GM21576 (cell line): ENCODE measurements around the gene KPNA3.
"Not testable (repeated sequence)": the region's sequence is repeated elsewhere in the genome, so short reads cannot be mapped to it uniquely, and the experiment has no call there.

ENCODE experiments used
- ATAC-seq: cut with Tn5 transposase; IDR thresholded peaks from one replicate; pipeline ENCODE4 v1.9.1; 2021; ENCODE audit warnings: mild to moderate bottlenecking, moderate library complexity; ENCODE audit not compliant: unreplicated experiment

Gene KPNA3

DNA sequence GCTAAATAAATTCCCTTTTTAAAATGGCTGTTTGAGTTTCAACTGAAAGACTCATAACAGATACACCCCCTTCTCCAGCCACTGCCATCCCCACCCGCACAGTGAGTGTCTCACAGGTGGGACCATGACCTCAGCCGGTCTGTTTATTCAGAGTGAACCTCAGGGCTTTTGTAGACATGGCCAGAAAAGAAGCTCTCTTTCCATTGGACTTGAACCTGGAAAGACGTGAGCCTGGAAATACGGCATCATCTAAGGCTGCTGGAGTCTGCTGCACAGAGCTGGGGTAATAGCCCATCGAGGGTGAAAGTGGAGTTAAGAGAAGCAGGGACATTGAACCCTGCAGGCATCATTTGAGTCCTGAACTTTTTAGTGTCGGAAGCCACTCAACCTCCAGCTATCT, 15.2 kb upstream of the KPNA3 start:
- ATAC-seq = no peak

DNA sequence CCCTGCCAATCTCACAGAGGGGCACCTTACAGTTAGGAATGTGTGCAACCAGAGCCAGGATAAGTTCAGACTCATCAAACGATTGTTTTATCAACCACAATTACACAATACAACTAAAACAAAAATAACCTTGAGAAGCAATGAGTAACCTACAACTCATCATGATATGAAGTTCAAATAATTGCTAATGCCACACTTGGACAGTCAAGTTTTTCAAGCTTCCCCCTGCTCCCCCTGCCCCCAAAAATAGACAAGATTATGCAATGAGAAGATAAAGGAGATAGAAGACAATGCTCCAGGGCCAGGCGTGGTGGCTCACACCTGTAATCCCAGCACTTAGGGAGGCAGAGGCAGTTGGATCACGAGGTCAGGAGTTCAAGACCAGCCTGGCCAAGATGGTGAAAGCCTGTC, 13.6 kb upstream of the KPNA3 start:
- no peak for ATAC-seq

DNA sequence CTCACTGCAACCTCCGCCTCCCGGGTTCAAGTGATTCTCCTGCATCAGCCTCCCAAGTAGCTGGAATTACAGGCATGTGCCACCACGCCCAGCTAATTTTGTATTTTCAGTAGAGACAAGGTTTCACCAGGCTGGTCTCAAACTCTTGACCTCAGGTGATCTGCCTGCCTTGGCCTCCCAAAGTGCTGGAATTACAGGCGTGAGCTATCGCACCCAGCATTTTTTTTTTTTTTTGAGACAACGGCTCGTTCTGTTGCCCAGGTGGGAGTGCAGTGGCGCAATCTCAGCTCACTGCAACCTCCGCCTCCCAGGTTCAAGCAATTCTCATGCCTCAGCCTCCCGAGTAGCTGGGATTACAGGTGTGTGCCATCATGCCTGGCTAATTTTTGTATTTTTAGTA, 10.6 kb upstream of the KPNA3 start:
- not testable (repeated sequence) for ATAC-seq

DNA sequence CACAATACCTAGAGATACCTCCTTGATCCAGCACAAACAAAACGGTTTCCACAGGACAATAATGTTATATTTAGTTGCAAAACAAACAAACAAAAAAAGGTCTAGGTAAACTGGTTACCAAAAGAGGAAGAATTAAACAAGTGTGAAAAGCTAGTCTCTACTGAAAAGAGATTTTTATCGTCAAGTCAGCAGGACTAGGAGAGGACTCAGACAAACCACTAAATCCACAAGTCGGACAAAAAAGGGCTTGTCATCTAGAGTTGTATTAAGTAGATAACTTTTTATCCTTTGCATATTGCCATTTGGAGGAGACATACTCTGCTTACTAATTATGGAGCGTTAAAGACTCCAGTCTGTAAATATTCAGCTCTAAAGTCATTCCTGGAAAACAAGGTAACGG, 9.9 kb upstream of the KPNA3 start:
- ATAC-seq = no peak

DNA sequence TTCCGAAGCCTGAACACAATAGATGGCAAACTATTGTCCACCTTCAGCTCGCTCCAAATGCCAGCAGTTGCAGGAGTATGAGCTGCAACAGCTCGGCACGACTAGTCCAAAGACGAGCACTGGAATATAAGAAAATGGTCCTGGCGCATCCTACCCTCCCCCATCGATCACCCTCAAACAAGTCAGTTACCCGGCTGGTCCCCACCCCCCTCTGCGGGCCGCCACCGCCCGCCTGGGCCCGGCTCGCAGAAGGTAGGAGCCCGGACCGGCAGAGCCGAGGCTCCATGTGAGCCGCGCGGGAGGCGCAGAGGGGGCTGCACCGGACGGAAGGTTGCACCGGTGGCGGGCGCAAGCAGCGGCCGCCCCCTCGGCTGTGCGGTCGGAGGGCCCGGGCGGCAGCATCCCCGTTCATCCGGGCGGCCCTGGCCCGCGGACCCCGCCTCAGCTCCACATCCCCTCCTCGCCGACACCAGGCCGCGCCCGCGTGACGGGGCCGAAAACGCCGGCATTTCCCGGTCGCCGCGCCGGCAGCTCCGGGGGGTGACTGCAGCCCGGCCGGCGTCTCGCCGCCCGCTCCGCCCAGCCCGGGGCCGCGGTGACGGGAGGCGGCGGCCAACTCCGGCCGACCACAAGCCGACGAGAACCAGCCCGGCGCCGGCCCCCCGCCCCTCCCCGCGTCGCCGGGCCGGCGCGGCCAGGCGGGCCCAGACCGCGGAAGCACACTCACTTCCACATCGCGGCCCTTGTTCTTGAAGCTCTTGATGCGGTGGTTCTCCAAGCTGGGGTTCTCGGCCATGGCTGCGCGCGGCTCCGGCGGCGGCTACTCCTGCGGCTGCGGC, 552 bp downstream of the KPNA3 start:
- ATAC-seq = peak; percentile 15

DNA sequence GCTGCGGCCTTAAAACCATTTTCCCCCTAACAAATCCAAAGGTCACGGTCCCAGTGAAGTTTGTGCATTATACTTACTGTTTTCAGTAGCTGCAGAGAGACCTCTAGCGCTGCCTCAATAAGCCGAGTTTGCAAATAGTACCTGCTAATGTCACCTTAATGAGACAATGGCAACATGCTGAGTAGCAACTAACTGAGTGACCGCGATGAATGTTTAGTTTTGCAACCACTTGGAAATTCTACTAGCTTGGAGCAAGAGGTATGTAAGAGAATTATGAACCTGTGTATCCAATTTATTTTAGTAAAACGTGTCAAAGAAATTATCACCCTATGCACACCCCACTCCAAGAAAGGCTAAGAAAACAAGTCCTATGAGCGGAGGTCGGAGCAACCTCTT, 1.2 kb downstream of the KPNA3 start:
- peak; percentile 30 for ATAC-seq

DNA sequence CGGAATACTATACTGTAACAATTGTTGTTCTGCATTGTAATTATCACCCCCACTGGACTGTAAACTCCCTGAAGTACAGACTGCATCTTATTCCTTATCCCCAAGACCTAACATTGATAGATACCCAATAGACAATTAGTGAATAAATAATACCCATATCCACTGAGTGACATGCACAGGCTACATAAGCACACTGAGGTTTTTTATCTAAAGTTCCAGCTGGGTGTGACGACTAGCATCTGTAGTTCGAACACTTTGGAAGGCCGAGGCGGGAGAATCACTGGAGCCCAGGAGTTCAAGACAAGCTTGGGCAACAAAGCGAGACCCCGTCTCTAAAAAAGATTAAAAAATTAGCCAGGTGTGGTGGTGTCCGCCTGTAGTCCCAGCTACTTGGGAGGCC, 2.5 kb downstream of the KPNA3 start:
- no peak for ATAC-seq

DNA sequence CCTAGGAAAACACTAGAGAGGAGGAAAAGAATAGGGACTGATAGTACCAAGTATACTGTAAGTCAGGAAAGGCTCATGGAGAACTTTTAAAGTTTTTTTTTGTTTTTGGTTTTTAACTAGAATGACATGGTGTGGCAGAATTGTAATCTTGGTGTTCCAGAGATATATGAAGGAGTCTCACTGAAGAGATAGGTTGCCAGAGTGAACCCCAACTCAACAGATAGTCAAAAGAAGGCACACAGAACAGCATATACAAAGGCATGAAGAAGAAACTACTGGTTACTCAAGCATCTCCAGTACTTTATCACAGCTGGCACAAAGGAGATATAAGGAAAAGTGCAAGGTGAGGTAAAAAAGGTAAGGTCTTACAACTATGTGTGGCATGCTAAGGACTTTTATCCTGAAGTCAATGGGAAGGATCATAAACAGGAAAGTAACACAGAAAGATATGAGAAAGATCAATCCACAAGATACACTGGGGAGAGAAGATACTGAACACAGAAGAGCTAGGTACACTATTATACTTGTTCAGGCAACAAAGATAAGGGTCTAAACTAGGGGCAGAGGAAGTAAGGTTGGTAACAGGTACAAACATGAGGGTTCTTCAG, 6.0 kb downstream of the KPNA3 start:
- ATAC-seq = no peak

DNA sequence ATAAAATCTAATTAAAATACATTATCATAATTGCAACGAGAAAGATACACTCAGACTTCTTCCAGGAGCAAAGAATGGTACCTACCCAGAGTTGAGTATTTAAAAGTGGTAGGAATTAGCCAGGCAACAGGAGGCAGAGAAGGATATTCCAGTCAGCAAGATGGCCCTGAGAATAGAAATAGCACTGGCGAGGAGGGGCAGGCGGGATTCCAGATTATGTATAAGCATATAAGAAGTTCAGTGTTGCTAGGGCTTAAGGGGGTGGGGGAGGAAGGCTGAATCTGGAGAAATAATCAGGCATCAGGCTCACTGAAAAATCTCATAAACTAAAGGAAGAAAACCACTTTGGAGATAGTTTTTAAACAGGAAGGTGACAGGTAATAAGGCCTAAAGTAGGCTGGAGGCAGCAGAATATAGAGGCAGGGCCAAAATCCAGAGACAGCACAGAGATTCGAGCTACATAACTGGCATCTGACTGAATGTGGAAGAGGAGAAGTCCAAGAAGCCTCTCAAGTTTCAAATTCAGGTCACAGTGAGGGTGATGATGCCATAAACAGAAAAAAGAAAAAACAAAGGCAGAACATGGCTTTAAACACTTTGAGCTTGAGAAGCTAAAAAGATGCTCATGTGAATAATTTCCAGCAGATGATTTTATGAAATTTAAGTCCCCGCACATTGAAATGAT, 7.5 kb downstream of the KPNA3 start:
- ATAC-seq = no peak

DNA sequence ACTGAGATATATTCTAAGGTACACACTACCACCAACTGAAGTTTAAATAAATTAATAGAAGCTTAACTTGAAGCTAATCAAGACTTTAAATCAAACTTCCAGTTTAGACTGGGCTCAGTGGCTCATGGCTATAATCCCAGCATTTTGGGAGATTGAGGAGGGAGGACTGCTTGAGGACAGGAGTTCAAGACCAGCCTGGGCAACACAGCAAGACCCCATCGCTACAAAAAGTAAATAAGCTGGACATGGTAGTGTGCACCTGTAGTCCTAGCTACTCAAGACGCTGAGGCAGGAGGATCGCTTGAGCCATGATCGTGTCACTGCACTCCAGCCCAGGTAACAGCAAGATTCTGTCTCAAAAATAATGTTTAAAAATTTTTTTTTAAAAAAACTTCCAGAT, 8.6 kb downstream of the KPNA3 start:
- no peak for ATAC-seq

DNA sequence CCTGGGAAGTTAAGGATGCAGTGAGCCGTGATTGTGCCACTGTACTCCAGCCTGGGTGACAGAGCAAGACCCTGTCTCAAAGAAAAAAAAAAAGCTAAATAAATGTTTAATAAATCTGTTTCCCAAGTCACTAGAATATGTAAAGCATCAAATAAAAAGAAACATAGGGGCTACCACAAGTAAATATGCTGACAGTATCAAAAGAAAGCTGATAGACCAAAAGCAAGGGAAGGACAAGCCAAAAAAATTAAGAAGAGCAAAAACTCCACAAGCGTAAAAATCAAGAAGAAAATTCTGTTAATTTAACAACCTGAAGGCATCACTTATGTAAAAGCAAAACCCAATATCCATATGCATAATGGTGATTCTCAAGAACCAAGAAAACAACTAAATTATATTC, 9.7 kb downstream of the KPNA3 start:
- no peak for ATAC-seq

DNA sequence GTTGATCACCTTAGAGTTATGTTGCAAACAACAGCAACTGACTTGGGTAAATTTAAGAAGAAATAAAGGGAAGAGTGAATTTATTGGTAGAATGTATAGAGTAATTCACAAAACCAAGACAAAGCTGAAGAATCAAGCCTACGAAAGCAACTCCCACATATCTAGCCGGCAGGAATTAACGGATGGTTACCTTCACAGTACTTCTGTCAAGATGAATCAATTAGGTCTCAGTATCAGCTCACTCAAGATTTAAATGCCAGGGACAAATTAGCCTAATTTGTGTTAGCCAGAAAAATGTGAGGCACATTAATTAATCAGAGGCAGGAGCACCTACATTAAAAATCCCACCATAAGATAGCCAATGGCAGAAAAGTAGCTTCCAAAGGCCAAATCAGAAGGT, 10.7 kb downstream of the KPNA3 start:
- no peak for ATAC-seq

DNA sequence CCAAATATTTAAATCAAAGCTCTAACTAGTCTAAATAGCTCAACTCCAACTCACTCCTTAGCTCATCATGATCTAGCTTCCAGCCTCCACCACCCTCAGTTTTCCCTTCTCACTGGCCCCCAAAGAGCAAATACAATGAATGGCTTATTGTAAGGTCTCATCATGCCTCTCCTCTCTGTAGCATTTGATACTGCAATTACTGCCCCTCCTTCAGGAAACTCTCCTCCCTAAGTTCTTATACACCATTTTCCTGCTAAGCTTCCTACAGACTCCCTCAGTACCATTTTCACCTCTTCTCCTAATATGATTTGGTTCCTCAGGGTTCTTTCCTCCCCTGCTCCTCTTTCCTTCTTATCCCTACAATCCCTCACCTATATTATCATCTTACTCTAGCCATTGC, 12.8 kb downstream of the KPNA3 start:
- ATAC-seq = no peak

DNA sequence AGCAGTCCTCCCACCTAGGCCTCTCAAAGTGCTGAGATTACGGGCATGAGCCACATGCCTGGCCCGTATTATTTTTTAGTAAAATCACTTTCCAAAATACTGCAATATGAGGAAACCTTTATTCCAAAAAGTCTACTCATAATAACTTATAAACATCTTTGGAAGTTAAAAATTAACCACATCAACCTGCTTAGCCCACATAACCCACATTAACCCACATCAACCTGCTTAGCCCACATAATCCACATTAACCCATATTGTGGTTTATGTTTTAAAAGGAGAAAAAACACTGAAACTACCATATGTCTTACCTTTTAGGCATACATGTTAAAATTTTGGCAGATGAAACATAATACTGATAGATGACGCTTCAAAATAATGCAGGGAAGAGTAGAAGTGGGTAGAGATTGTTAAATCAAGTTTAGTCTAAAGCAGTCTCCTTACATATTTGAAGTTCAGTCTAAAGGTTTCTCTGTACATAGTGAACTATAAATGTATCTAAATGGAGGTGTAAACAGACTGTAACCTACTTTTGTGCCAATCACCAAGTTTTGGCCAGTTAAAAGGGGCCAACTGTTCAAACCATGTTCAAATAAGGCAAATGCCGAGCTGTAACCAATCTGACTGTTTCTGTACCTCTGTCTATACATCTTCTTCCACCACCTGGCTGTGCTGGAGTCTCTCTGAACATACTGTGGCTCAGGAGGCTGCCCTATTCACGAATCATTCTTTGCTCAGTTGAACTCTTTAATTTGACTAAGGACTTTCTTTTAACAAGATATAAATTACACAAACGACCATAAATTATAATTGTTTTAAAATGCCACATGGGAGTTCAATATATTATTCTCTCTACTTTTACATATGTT, 14.5 kb downstream of the KPNA3 start:
- ATAC-seq = no peak

DNA sequence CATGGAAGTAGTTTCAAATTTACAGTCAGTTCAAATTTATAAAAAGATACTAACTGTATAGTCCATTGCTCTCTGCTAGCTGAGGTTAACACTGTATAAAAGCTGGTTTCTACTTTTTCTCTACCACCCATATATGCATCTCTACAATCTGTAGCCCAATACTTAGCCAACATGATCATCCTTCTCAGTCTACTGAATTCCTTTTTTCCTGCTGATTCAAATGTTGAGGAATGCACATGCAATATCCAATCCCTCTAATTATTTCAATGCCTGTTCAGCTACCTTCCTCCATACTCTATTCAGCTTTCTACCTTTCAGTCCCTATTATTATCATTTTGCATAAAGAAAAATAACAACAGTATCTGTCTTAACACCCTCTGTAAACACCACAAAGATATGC, 15.6 kb downstream of the KPNA3 start:
- ATAC-seq = no peak

DNA sequence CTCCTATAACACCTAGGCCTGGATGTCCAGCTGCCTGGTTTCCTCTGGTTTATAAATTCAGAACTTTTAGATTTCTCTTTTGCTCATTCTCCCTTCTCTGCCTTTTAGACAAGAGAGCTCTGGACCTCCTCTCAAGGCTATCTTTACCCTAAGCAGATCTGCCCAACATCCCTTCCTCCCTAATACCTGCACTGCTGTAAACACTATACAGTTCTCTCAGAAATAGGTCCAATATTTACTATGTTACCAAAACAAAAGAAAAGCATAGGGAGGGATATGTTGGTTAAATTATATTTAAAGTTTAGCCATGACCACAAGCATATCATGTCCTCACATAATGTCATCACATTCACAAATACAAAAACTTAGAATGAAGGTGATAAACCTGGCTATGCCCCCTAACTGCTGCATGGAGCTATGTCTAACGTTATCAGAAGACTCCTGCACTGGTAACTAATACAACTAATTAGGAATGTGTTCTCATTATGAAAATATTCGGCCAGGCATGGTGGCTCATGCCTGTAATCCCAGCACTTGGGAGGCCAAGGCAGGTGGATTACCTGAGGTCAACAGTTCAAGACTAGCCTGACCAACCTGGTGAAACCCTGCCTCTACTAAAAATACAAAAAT, 18.0 kb downstream of the KPNA3 start:
- ATAC-seq = no peak

DNA sequence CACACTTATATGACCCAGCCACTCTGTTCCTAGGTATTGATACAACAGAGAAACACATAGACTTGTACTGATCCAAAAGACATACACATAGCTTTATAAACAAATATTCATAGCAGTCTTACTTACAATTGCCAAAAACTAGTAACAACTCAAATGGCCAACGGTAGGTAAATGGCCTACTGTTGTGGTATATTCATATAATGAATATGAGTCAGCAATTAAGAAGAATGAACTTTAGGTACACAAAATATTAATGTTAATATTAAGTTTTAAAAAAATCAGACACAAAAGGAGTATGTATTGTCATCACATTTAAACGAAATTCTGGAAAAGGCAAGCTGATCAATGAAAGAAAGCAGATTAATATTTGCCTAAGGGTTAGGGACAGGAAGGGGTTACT, 19.7 kb downstream of the KPNA3 start:
- no peak for ATAC-seq

DNA sequence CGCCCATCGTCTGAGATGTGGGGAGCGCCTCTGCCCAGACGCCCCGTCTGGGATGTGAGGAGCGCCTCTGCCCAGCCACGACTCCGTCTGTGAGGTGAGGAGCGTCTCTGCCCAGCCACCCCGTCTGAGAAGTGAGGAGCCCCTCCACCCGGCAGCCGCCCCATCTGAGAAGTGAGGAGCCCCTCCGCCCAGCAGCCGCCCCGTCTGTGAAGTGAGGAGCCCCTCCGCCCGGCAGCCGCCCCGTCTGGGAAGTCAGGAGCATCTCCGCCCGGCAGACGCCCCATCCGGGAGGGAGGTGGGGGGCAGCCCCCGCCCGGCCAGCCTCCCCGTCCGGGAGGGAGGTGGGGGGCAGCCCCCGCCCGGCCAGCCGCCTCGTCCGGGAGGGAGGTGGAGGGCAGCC, 30.7 kb downstream of the KPNA3 start:
- ATAC-seq = not testable (repeated sequence)

DNA sequence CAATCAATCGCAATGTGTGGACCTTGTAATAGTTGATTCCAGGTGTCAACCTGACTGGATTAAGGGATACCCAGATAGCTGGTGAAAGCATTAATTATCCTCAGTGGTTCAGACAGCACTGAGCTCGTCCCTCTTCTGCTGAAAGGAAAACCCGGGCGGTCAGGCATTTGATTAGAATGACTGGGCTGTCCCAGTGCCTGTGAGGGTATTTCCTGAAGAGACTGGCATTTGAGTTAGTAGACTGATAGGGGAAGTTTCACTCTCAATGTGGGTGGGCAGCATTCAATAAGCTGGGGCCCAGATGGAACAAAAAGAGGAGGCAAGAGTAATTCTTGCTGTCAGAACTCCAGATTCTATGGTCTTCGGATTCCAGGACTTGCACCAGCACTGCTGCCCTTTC, 31.9 kb downstream of the KPNA3 start:
- no peak for ATAC-seq

DNA sequence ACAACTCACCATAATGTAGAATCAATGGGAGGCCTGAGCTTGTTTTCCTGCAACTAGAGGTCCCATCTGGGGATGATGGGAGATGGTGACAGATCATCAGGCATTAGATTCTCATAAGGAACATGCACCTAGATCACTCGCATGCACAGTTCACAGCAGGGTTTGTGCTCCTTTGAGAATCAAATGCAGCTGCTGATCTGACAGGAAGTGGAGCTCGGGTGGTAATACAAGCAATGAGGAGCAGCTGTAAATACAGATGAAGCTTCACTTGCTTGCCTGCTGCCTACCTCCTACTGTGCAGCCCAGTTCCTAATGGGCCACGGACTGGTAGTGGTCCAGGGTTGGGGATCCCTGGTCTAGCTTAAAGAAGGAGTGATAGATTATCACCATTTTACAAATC, 33.0 kb downstream of the KPNA3 start:
- no peak for ATAC-seq

DNA sequence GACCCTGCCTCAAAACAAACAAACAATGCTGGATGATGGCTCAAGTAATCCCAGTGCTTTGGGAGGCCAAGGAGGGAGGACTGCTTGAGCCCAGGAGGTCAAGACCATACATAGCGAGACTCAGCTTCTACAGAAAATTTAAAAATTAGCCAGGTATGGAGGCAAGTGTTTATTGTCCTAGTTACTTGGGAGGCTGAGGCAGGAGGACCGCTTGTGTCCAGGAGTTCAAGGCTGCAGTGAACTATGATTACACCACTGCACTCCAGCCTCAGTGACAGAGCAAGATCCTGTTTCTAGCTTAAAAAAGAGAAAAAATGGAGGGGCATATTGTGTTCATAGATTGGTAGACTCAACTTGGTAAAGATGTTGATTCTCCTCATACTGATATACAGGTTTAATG, 36.2 kb downstream of the KPNA3 start:
- ATAC-seq = no peak
